HG03469 (cell line): ENCODE results near the gene KRTAP10-7.
"Not testable (repeated sequence)": the region's sequence is repeated elsewhere in the genome, so short reads cannot be mapped to it uniquely, and the experiment has no call there.

Experiments used
- ATAC-seq: cut with Tn5 transposase; IDR thresholded peaks from one replicate; pipeline ENCODE4 v1.9.1; 2021; ENCODE audit warnings: mild to moderate bottlenecking, moderate library complexity, moderate number of reproducible peaks; ENCODE audit not compliant: unreplicated experiment

KRTAP10-7 gene

DNA sequence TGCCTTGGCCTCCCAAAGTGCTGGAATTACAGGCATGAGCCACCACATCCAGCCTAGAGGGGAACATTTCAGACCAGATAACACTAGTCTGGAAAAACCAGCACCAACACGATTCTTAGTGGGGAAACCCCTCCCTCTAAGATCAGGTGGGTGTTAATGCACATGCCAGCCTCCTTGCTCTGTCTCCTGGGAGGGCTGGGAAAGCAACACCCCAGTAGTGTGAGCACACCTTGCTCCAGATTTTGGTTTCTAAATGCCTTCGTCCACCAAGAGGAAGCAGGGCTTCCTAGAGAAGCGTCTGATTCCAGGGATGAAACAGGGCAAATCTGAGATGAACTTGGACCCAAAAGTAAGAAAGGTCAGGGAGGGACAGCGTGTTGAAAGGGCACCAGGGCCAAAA, 29.1 kb upstream of the KRTAP10-7 start:
- ATAC-seq, result no peak

DNA sequence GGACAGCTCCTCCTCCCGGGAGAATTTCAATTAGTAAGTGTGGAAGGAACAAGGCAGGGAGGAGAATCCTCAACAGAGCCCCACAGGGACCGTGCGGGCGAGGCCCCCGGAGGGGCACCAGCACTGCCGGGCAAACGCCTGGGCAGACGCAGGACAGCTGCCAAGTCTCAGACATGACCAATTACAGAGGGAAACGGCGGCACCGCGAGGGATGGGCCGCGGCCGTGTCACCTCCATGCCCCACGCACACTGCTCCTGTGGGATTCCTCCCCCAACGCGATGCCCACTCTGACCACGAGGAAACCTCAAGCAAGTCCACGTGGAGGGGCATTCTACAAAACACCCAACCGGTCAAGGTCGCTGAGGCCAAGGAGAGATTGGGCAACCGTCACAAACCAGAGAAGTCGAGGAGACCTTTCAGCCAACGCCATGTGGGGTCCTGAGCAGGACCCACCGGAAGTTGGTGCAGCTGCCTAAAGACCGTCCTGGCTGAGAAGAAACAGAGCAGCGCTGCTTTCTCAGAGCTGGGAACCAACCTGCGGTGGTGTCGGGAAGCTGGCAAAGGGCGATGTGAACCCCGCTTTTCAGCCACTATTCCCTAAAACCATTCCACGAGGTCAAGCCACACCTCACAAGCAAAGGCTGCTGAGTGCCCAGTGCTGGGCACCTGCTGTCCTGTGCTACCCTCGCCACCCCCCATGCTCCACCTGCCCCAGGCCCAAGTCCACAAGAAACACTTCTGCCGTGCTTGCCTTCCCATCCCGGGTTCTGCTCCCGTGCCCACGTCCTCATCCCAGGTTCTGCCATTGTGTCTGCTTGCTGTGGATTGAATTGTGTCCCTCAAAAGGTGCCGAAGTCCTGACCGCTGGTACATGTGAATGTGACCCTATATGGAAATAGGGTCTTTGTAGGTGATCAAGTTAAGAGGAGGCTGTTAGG, 28.3 kb upstream of the KRTAP10-7 start:
- ATAC-seq, result no peak

DNA sequence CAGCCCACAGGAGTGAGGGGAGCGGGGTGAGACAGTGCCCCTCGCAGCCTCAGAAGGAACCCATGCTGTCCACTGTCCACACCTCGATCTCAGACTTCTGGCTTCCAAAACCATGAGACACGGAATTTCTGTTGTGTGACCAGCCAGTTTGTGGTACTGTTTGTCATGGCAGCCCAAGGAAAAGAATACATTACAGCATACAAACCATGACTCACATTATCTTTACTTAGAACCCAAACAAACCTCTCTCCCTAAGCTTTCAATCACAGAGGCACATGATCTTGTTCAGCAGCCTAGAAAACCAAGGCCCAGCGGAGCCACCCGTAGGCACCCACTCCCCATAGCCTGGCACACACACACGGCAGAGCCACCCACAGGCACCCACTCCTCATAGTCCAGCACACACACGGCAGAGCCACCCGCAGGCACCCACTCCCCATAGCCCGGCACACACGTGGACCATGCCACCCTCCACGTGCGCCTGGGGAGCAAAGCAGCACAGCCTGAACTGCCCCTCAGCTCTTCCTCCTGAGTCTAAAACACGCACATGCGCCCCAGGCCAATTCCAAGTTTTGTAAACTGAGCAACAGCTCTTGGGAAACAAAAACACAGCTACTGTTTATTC, 27.3 kb upstream of the KRTAP10-7 start:
- no peak for ATAC-seq

DNA sequence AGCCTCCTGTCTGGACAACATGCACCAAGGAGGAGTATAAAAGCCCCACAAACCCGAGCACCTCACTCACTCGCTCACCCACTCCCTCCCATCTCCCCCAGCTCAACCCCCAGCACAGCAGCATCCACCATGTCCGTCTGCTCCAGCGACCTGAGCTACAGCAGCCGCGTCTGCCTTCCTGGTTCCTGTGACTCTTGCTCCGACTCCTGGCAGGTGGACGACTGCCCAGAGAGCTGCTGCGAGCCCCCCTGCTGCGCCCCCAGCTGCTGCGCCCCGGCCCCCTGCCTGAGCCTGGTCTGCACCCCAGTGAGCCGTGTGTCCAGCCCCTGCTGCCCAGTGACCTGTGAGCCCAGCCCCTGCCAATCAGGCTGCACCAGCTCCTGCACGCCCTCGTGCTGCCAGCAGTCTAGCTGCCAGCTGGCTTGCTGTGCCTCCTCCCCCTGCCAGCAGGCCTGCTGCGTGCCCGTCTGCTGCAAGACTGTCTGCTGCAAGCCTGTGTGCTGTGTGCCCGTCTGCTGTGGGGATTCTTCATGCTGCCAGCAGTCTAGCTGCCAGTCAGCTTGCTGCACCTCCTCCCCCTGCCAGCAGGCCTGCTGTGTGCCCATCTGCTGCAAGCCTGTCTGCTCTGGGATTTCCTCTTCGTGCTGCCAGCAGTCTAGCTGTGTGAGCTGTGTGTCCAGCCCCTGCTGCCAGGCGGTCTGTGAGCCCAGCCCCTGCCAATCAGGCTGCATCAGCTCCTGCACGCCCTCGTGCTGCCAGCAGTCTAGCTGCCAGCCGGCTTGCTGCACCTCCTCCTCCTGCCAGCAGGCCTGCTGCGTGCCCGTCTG, 26.6 kb upstream of the KRTAP10-7 start, which contains the start of gene KRTAP10-4:
KRTAP10-4 (plus strand) TSS at position 100 of the 827 bp plus-strand sequence; CDS start at position 130, 30 bp downstream.
- not testable (repeated sequence) for ATAC-seq

DNA sequence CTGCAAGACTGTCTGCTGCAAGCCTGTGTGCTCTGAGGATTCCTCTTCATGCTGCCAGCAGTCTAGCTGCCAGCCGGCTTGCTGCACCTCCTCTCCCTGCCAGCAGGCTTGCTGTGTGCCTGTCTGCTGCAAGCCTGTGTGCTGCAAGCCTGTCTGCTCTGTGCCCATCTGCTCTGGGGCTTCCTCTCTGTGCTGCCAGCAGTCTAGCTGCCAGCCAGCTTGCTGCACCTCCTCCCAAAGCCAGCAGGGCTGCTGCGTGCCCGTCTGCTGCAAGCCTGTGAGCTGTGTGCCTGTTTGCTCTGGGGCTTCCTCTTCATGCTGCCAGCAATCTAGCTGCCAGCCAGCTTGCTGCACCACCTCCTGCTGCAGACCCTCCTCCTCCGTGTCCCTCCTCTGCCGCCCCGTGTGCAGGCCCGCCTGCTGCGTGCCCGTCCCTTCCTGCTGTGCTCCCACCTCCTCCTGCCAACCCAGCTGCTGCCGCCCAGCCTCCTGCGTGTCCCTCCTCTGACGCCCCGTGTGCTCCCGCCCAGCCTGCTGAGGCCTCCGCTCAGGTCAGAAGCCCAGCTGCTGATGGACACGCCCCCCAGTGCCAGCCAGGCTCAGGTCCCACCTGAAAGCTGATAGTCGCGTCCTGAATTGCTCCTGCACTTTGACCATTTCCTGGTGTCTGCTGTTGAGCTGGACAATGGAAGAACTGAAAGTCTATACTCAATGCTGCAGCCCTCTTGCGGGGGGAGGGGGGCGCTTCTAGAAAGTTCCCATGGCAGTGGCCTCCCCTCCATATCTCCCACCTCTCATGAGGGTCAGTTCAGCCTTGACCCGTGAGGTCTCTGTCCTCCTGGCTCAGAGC, 25.7 kb upstream of the KRTAP10-7 start:
- ATAC-seq, result no peak

DNA sequence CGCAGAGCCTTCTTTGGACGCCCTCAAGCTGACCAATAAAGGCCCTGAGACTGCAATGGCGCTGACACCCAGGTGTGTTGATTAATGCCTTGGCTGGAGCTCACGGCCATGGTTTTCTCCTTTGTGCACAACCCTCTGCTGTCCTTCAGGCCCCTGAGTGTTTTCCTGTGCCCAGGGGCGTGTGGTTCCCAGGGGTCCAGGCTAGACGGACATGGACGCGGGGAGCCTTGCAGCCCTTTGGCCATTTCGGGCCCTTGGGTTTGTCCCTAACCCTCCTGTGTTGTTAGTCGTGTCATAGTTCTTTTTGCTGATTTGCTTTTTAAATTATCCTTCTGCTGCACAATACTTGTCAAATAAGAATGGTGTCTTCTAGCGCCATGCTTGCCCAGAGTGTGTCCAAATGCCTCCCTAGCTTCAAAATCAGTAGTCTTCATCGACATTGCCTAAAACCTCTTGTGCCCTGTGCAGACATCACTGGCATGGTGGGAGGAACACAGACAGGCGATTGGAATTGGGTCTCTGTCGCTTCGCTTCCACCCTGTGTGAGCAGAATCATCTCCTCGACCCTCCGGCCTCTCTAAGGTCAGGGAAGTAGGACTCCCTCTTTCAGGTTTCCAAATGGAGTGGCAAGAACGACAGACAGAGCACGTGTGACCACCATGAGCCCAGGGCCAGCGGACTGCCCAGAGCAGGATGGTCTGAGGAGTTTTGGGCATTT, 24.9 kb upstream of the KRTAP10-7 start:
- no peak for ATAC-seq

DNA sequence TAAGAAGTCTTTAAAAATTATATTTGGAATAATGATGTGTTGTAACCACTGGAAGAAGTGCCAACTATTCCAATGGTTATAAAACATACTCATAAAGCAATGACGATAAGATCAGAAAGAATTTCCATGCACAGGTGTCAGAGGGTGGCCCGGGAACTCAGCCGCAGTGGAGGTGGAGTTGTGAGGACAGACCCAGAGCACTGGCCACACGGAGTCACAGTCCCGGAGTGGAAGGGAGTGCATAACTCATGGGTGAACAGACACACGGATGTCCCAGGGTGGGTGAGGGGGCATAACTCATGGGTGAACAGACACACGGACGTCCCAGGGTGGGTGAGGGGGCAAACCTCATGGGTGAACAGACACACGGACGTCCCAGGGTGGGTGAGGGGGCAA, 24.4 kb upstream of the KRTAP10-7 start:
- no peak for ATAC-seq

DNA sequence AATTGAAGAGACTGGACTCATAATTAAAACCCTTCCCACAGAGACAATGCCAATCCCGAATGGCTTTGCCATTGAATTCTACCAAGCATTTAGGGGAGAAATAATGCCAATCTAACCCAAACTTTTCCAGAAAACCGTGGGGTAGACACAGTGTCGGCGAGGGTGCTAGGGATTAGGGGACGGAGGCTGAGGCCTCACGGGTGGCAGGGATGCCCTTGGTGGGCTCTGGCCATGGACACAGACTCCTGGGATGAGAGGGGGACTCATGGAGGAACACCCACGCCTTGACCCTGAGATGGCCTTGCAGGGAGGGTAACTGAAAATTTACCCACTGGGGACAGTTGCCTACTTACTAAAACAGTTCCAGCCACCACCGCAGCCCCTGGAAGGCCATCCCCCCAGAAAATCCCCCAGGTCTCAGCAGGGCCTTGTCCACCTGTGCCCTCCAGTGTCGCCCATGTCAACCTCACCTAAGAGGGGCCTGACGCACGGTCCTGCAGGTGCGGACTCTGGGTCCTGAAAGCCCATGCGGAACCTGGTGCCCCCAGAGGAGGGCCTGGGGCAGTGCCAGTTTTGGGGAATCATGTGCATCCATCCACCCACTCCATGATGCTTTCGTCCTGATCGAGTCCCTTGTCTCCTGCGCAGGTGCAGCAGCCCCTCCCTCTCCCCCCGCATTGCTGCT, 21.9 kb upstream of the KRTAP10-7 start:
- ATAC-seq, result no peak

DNA sequence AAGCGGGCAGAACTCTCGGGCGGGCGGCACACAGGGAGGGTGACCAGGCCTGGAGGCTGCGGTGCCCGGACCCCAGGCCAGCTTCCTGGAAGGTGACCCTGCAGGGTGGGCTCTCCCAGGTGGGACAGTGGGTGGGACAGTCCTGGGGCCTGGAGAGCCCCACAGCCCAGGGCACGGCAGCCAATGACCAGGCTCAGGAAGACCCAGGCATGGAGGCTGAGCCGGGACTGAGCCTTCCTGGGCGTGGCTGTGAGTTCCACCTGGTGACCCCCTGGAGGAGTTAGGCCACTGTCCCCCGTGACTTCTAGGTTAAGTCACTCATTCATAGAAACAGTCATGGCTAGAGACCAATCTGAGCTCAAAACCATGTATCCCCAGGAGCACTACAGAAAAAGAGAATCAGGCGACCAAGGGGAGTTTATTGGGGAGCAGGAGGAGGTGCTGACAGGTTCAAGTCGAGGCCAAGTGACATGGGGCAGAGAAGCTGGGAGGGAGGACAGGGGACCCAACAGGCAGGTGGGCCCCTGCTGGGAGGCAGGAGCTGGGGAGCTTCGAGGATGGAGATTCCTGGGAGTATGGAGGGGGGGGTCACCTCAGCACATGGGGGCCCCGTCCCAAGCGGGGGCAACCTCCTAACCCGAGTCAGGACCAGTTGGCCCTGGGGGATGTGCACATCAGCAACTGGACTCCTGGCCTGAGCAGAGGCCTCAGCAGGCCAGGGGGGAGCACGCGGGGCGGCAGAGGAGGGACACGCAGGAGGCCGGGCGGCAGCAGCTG, 21.2 kb upstream of the KRTAP10-7 start:
- ATAC-seq, result no peak

DNA sequence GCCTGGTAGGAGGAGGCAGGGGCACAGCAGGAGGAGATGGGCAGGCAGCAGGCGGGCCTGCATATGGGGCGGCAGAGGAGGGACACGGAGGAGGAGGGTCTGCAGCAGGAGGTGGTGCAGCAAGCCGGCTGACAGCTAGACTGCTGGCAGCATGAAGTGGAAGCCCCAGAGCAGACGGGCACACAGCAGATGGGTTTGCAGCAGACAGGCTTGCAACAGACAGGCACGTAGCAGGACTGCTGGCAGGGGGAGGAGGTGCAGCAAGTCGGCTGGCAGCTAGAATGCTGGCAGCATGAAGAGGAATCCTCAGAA, 20.6 kb upstream of the KRTAP10-7 start:
- no peak for ATAC-seq

DNA sequence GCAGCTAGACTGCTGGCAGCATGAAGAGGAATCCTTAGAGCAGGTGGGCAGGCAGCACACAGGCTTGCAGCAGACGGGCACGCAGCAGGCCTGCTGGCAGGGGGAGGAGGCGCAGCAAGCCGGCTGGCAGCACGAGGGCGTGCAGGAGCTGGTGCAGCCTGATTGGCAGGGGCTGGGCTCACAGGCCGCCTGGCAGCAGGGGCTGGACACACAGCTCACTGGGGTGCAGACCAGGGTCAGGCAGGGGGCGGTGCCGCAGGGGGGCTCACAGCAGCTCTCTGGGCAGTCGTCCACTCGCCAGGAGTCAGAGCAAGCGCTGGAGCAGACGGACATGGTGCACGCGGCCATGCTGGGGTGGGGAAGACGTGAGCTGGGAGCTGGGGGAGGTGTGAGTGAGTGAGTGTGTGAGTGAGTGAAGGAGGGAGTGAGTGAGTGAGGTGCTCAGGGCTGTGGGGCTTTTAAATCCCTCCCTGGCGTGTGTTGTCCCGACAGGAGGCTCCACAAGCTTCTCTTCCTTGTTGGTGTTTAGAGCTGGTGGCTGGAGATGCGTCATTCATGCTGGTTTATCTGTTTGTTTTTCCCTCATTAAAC, 20.1 kb upstream of the KRTAP10-7 start, which contains the start of gene KRTAP10-5:
KRTAP10-5 (minus strand) TSS at position 374 of the 591 bp plus-strand sequence; CDS start at position 348, 26 bp downstream.
- not testable (repeated sequence) for ATAC-seq

DNA sequence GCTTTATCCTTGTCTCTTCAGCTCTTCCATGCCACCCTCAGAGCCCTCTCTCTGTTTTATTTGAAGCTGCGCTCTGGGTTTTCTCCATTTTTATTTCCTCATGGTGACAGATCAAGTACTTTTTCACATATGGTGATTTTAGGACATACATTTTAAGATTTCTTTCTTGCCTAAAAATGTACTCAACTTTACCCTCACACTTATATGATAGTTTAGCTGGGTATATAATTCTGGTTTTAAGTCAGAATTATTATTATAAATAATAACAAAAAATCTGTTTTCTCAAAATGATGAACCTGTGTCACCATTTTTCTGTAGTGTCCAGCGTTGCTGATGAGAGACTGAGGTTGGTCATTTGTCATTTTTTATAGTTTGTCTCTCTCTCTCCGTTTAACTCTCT, 19.2 kb upstream of the KRTAP10-7 start:
- ATAC-seq, result no peak

DNA sequence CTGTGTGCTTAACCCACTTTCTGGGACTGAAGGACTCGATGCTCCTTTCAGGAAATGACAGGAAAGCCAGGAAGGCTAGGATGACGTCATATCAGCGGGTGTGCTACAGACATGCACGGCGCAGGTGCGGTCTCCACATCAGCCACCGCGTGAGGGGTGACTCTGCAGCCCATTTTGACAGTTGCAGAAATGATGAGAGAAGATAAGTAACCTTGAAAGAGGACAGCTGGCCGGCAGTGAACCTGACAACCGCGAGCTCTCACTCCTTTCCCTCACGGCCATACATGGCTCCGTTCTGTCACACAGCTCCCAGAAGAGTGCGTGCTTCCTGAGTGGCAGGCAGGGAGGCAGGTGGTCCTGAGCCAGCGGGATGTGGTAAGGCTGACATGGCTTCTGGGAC, 18.3 kb upstream of the KRTAP10-7 start:
- ATAC-seq, result no peak

DNA sequence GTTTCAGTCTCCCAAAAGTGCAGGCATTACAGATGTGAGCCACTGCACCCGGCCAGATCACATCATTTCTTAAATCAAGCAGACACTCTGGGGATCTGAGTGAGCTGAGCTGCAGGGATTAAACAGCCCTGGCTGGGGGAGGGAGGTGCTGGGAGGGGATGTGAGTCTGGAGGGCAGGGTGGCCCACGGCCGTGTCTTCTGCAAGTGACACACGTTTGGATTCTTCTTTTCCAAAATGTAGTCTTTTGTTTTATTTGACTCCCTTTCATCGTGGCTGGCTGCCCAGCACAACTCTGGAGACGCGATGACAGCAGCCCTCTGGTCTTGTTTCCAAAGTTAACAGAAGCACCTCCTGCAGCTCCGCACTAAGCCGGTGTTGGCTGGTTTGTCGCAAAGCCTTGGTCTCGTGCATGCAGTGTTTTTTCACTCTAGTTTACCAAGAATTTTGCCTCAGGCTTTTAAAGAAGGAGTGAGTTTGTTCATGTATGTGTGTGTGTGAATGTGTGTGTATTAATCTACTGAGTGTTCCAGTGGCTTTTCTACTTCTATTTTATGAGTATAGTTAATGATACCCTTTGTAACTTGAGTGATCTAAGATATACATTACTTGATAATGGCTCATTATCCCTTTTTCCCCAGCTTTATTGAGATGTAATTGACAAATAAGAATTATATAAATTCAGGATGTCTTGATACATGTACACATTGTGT, 17.2 kb upstream of the KRTAP10-7 start:
- no peak for ATAC-seq

DNA sequence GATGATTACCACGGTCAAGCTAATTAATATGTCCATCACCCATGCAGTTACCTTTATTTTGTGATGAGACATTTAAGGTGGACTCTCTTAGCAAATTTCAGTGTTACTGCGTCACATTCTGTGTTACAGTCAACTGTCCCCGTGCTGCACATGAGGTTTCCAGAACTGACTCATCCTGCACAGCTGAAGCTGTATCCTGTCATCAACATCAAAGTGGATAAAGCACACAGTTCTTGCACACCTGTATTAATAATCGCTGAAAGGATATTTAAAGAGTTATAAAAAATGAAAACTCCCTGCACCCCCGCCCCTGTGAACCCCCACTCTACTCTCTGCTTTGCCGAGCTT, 16.6 kb upstream of the KRTAP10-7 start:
- no peak for ATAC-seq

DNA sequence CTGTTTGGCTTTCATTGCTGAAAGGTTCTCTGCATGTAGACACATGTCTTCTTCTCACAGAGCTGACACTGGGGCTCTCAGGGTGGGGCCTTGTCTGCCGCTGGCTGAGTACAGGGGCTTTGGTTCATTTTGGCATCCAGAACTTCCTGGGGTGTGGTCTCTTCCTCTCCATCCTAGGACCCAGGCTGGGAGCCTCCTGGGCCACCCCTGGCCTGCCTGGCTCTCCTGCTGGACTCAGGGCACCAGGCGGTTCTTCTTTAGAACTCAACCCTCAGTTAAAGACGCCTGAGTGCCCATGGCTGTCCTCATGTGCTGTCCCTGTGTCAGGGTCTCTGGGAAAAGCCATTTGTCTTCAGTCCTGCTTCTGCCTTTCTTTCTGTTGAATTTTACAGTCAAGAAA, 14.5 kb upstream of the KRTAP10-7 start:
- no peak for ATAC-seq

DNA sequence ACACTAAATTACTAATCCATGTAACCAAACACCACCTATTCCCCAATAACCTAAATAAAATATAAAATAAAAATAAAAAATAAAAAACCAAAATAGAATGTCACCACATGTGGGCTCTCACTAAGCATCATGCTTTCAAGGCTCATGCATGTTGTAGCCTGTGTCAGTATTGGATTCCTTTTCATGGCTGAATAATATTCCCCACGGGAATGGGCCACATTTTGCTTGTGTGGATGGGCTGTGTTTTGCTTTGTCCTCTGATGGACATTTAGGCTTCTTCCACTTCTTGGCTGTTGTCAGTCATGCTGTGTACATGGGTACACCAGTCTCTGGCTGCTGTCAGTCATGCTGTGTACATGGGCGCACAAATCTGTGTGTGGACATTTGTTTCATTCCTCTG, 11.3 kb upstream of the KRTAP10-7 start:
- ATAC-seq, result no peak
